ENCODE measurements around the gene HADHA.

Gene HADHA

DNA sequence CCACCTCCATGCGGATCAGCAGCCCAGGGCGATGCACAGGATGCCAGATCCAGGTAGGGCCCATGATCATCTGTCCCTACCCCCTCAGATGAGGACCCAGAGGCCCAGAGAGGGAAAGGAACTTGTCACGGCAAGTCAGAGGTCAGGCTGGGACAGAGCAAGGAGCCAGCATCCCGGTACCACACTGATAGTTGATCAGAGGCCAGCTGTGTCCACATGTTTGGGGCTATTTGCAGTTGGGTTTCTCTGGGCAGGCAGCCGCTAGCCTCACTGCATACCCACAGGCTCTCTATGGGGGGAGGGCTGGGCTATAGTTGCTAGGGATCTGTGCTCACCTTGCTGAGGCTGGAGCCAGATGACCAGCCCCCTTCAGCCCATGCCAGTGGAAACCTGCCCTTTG is 62.0 kb downstream of the HADHA start:
- Histone ChIP-seq H3K9me2 (replicated peaks; ENCODE audit: insufficient read depth, low read length) (no peaks in the 10 kb centered on the region), H3K9ac (ENCODE audit: low read length) (no peak overlapping the region), H3K9me3 (replicated peaks; ENCODE audit: insufficient read depth, low read length) (no peaks in the 10 kb centered on the region), H3K27ac (ENCODE audit: low read length) (no peak overlapping the region), H3F3A (ENCODE audit: insufficient read depth, low read length) (no peaks in the 10 kb centered on the region), H4K20me1 (ENCODE audit: insufficient read depth, low read length) (no peaks in the 10 kb centered on the region), H3K27me3 (replicated peaks; ENCODE audit: insufficient read depth, low read length) (peaks cover 10% of the 10 kb centered on the region), H2AFZ (ENCODE audit: low read length) (no peak overlapping the region), H3K36me3 (replicated peaks; ENCODE audit: insufficient read depth, low read length) (no peaks in the 10 kb centered on the region), H3K79me2 (ENCODE audit: low read length) (no peaks in the 10 kb centered on the region), H3K4me2 (ENCODE audit: low read depth, low read length) (no peak overlapping the region), H3K4me1 (ENCODE audit: low read length) (peaks cover 8% of the 10 kb centered on the region; the same call in 1 of the 2 replicates), H3K4me3 (ENCODE audit: low read length) (no peak overlapping the region)
- TF ChIP-seq, protein P1, sequence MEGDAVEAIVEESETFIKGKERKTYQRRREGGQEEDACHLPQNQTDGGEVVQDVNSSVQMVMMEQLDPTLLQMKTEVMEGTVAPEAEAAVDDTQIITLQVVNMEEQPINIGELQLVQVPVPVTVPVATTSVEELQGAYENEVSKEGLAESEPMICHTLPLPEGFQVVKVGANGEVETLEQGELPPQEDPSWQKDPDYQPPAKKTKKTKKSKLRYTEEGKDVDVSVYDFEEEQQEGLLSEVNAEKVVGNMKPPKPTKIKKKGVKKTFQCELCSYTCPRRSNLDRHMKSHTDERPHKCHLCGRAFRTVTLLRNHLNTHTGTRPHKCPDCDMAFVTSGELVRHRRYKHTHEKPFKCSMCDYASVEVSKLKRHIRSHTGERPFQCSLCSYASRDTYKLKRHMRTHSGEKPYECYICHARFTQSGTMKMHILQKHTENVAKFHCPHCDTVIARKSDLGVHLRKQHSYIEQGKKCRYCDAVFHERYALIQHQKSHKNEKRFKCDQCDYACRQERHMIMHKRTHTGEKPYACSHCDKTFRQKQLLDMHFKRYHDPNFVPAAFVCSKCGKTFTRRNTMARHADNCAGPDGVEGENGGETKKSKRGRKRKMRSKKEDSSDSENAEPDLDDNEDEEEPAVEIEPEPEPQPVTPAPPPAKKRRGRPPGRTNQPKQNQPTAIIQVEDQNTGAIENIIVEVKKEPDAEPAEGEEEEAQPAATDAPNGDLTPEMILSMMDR (IDR thresholded peaks at IDR 0.05; ENCODE audit: low read length) = no peak
- TF ChIP-seq EZH2 (optimal IDR thresholded peaks at IDR 0.05; ENCODE audit: low read depth, low read length) (no peak), EZH2phosphoT487 (IDR thresholded peaks at IDR 0.05; ENCODE audit: low read length) (no peak)
- no peak for DNase-seq

DNA sequence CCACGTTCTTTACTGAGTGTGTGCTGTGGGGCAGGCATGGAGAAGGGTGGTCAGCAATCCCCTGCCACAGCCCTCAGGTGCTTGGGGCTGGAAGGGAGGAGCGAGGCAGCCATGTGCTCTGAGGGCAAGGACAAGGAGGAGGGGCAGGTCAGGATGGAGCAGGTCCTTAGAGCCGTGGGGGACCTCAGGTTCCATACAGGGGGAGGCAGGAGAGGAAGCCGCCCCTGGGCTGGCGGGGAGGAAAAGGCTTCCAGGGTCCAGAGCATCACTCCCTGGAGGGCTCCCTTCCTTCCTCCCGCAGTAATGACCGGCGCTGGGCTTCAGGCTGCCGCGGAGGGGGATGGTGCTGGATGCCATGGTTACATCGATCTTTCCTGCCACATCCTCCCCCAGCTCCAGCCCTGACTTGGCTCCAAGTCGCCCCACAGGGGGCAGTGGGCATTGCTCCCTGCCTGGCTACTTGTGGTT is 65.0 kb downstream of the HADHA start:
- no peaks in the 10 kb centered on the region for H3K9me2 ChIP-seq (replicated peaks; ENCODE audit: insufficient read depth, low read length)
- no peaks in the 10 kb centered on the region for H3F3A ChIP-seq (ENCODE audit: insufficient read depth, low read length)
- peak overlapping the region; percentile 63 for H3K4me3 ChIP-seq (ENCODE audit: low read length)
- no peaks in the 10 kb centered on the region for H3K36me3 ChIP-seq (replicated peaks; ENCODE audit: insufficient read depth, low read length)
- H3K27ac ChIP-seq (ENCODE audit: low read length) = no peak overlapping the region
- peak overlapping the region; percentile 96 for H2AFZ ChIP-seq (ENCODE audit: low read length)
- H4K20me1 ChIP-seq (ENCODE audit: insufficient read depth, low read length) = no peaks in the 10 kb centered on the region
- H3K9me3 ChIP-seq (replicated peaks; ENCODE audit: insufficient read depth, low read length) = no peaks in the 10 kb centered on the region
- TF ChIP-seq EZH2phosphoT487 (IDR thresholded peaks at IDR 0.05; ENCODE audit: low read length) (no peak), EZH2 (optimal IDR thresholded peaks at IDR 0.05; ENCODE audit: low read depth, low read length) (no peak)
- TF ChIP-seq, protein P1 (IDR thresholded peaks at IDR 0.05; ENCODE audit: low read length) = no peak
- H3K79me2 ChIP-seq (ENCODE audit: low read length) = no peaks in the 10 kb centered on the region
- peak overlapping the region; percentile 29; the same call in 1 of the 2 replicates for H3K9ac ChIP-seq (ENCODE audit: low read length)
- H3K4me1 ChIP-seq (ENCODE audit: low read length) = peaks cover 7% of the 10 kb centered on the region; the same call in 1 of the 2 replicates
- H3K4me2 ChIP-seq (ENCODE audit: low read depth, low read length) = peak overlapping the region; percentile 98
- DNase-seq = no peak
- peaks cover 2% of the 10 kb centered on the region; the same call in 1 of the 2 replicates for H3K27me3 ChIP-seq (replicated peaks; ENCODE audit: insufficient read depth, low read length)

DNA sequence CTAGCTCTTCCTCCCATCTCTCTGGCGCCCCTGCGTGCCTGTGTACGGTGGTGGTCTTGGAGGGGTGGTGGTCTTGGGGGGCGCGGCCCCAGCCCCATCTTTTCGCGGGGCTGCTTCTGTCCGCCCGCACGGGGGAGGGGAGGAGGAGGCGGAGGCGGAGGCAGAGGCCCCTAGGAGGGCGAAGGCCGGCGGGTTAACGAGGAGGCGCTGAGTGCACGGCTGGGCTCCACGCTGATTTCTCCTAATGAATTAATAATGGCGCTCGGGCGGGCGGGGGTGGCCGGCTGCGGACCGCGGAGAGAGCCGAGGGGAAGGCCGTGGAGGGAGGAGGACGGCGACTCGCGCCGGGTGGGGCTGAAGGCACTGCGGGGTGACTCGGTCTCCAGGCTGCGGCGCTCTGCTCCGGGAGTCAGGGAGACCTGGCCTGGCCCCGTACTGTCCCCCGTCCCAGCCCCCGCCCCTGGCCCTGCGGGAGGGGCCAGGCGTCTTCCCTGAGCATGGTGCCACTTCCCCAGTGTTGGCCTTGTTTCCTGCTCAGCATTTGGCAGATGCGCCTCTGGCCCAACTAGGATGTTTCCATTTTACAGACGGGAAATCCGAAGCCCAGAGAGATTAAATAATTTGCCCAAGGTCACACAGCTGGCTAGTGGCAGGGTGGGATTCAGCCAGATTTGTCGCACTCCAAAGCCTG is 65.5 kb downstream of the HADHA start:
- Histone ChIP-seq H2AFZ (ENCODE audit: low read length) (peak overlapping the region; percentile 96), H3K9me3 (replicated peaks; ENCODE audit: insufficient read depth, low read length) (no peaks in the 10 kb centered on the region), H3K79me2 (ENCODE audit: low read length) (no peaks in the 10 kb centered on the region), H3K9me2 (replicated peaks; ENCODE audit: insufficient read depth, low read length) (no peaks in the 10 kb centered on the region), H3K9ac (ENCODE audit: low read length) (peak overlapping the region; percentile 29; the same call in 1 of the 2 replicates), H3F3A (ENCODE audit: insufficient read depth, low read length) (no peaks in the 10 kb centered on the region), H3K27ac (ENCODE audit: low read length) (no peak overlapping the region), H4K20me1 (ENCODE audit: insufficient read depth, low read length) (no peaks in the 10 kb centered on the region), H3K4me3 (ENCODE audit: low read length) (peak overlapping the region; percentile 63), H3K4me2 (ENCODE audit: low read depth, low read length) (peak overlapping the region; percentile 98), H3K27me3 (replicated peaks; ENCODE audit: insufficient read depth, low read length) (peaks cover 8% of the 10 kb centered on the region; the same call in 1 of the 2 replicates), H3K36me3 (replicated peaks; ENCODE audit: insufficient read depth, low read length) (no peaks in the 10 kb centered on the region), H3K4me1 (ENCODE audit: low read length) (peaks cover 5% of the 10 kb centered on the region; the same call in 1 of the 2 replicates)
- peak; percentile 47 for DNase-seq
- TF ChIP-seq, protein P1 (IDR thresholded peaks at IDR 0.05; ENCODE audit: low read length) = no peak
- TF ChIP-seq EZH2 (optimal IDR thresholded peaks at IDR 0.05; ENCODE audit: low read depth, low read length) = no peak
- TF ChIP-seq EZH2phosphoT487 (IDR thresholded peaks at IDR 0.05; ENCODE audit: low read length) = no peak
